AG04449 (cell line): ENCODE data around the gene TRAPPC5.
"Not testable (repeated sequence)": the region's sequence is repeated elsewhere in the genome, so short reads cannot be mapped to it uniquely, and the experiment has no call there.

Source experiments
- CTCF ChIA-PET: fragments of 350-600 bp; formaldehyde crosslinking; extraction: SDS; loops from one replicate; lab custom pipeline; 2021; ENCODE audit warnings: antibody characterized with exemption; lab: Yijun Ruan, JAX
- POLR2A ChIA-PET: fragments of 400-600, 350-600 bp; formaldehyde crosslinking; extraction: SDS; loops from one replicate; lab custom pipeline; 2020; ENCODE audit warnings: antibody characterized with exemption, inconsistent platforms; lab: Yijun Ruan, JAX
- DNase-seq: peaks from one replicate; pipeline ENCODE4 v3.0.0-alpha.2; 2010; ENCODE audit warnings: low read depth, low spot score
- H3K4me3 ChIP-seq: 2 replicates; pipeline ENCODE4 v1.5.1; 2011; ENCODE audit warnings: low read depth, mild to moderate bottlenecking, control low read depth, low read length
- CTCF ChIP-seq: IDR thresholded peaks from one replicate; pipeline ENCODE4 v1.5.1; 2011; ENCODE audit warnings: mild to moderate bottlenecking, moderate library complexity, low read length, control low read depth, inconsistent platforms; ENCODE audit not compliant: insufficient read depth; ENCODE audit errors: missing control alignments

Gene TRAPPC5

GRCh38 chr19:7640803-7641202 is 39.8 kb upstream of the TRAPPC5 start:
- DNase-seq = no peak
- ChIA-PET POLR2A (no interaction called here), CTCF (interaction anchor here (0.7 to 2.8 kb wide), 3 partner anchors 10 to 261 kb away, joined by 3 to 18 read pairs (median 3); no protein-coding TSS in a partner anchor)
- no peak overlapping the region for H3K4me3 ChIP-seq
- TF ChIP-seq CTCF = no peak

- ChIA-PET POLR2A (no interaction called here), CTCF (interaction anchor here (0.7 to 2.8 kb wide), 4 partner anchors 9 to 262 kb away, joined by 3 to 18 read pairs (median 4); partner anchors contain the start of gene TRAPPC5)
- DNase-seq = no peak
- no peak overlapping the region for H3K4me3 ChIP-seq
- no peak for TF ChIP-seq CTCF
Measured at GRCh38 chr19:7641290-7642276, 39.0 kb upstream of the TRAPPC5 start.

GRCh38 chr19:7642295-7643030 is 38.2 kb upstream of the TRAPPC5 start:
- no peak for DNase-seq
- CTCF ChIA-PET = interaction anchor here (1.6 to 2.8 kb wide), 2 partner anchors 8 to 39 kb away, joined by 5 to 18 read pairs; partner anchors contain the start of gene TRAPPC5
- POLR2A ChIA-PET = no interaction called here
- no peak for TF ChIP-seq CTCF
- no peak overlapping the region for H3K4me3 ChIP-seq

GRCh38 chr19:7643031-7643415 is 37.6 kb upstream of the TRAPPC5 start:
- DNase-seq = no peak
- no peak for TF ChIP-seq CTCF
- ChIA-PET POLR2A (no interaction called here), CTCF (interaction anchor here (2.8 kb wide), 1 partner anchor 8 kb away, joined by 18 read pairs; no protein-coding TSS in a partner anchor)
- no peak overlapping the region for H3K4me3 ChIP-seq

GRCh38 chr19:7643629-7644549 is 36.7 kb upstream of the TRAPPC5 start:
- not testable (repeated sequence) for DNase-seq

GRCh38 chr19:7644550-7644877 is 36.1 kb upstream of the TRAPPC5 start:
- CTCF ChIA-PET = interaction anchor here (1.1 kb wide), 1 partner anchor 156 kb away, joined by 3 read pairs; no protein-coding TSS in a partner anchor
- TF ChIP-seq CTCF = no peak
- no peak overlapping the region for H3K4me3 ChIP-seq
- no peak for DNase-seq
- POLR2A ChIA-PET = no interaction called here

More at GRCh38 chr19:7643629-7644549, 36.7 kb upstream of the TRAPPC5 start:
- POLR2A ChIA-PET, H3K4me3 ChIP-seq: not testable (repeated sequence)
- CTCF ChIA-PET = interaction anchor here (1.1 kb wide), 1 partner anchor 157 kb away, joined by 3 read pairs; no protein-coding TSS in a partner anchor
